GM21619 (cell line): ENCODE data around the gene SERTAD2.

Experiments used
- ATAC-seq: cut with Tn5 transposase; IDR thresholded peaks from one replicate; pipeline ENCODE4 v1.9.1; 2021; ENCODE audit not compliant: unreplicated experiment

The SERTAD2 gene

GRCh38 chr2:64653109-64654062 lies at the start of gene SERTAD2:
Gene SERTAD2, minus strand, starts transcription at chr2:64653913. Its CDS starts 17,042 bp downstream, at chr2:64636871.
- peak; percentile 51 for ATAC-seq

GRCh38 chr2:64700133-64700809 lies 46.6 kb upstream of the SERTAD2 start:
- peak; percentile 43 for ATAC-seq

GRCh38 chr2:64699712-64700111 lies 46.0 kb upstream of the SERTAD2 start:
- ATAC-seq = peak; percentile 26

- peak; percentile 87 for ATAC-seq
These were observed 45.1 kb upstream of the SERTAD2 start for GRCh38 chr2:64698668-64699444.

- ATAC-seq = no peak
These were observed 44.5 kb upstream of the SERTAD2 start for GRCh38 chr2:64698177-64698643.

GRCh38 chr2:64697297-64698176 lies 43.8 kb upstream of the SERTAD2 start:
- ATAC-seq = no peak

- ATAC-seq = no peak
These were observed 42.9 kb upstream of the SERTAD2 start for GRCh38 chr2:64696636-64697035.

- ATAC-seq = no peak
These were observed 42.1 kb upstream of the SERTAD2 start for GRCh38 chr2:64695721-64696261.

- ATAC-seq = no peak
These were observed 38.7 kb upstream of the SERTAD2 start for GRCh38 chr2:64692401-64692800.

- no peak for ATAC-seq
These were observed 35.2 kb upstream of the SERTAD2 start for GRCh38 chr2:64688909-64689308.

GRCh38 chr2:64686283-64686956 lies 32.7 kb upstream of the SERTAD2 start:
- no peak for ATAC-seq

GRCh38 chr2:64685430-64685829 lies 31.7 kb upstream of the SERTAD2 start:
- no peak for ATAC-seq

GRCh38 chr2:64683771-64684510 lies 30.2 kb upstream of the SERTAD2 start:
- ATAC-seq = no peak

- no peak for ATAC-seq
These were observed 27.8 kb upstream of the SERTAD2 start for GRCh38 chr2:64681479-64681967.

- ATAC-seq = no peak
These were observed 26.1 kb upstream of the SERTAD2 start for GRCh38 chr2:64679673-64680425.

- ATAC-seq = no peak
These were observed 25.3 kb upstream of the SERTAD2 start for GRCh38 chr2:64678771-64679590.

- no peak for ATAC-seq
These were observed 23.8 kb upstream of the SERTAD2 start for GRCh38 chr2:64677530-64677929.
